Stimulated activated CD8-positive, alpha-beta memory T cell treated with anti-CD3 and anti-CD28 coated beads, Interleukin-2, amount 100 ng/mL, for 48 hours (primary cell): ENCODE results near the gene SPESP1.
A peak's percentile ranks its signal among the peaks of the same experiment; 100 is the strongest.

ENCODE experiments used
- DNase-seq, 2 donors: peaks; one replicate each; pipeline ENCODE4 v3.0.0-alpha.2; 2020; ENCODE audit warnings: low read depth in 2 of 2

The SPESP1 gene

GRCh38 chr15:68930268-68931022, at the start of gene SPESP1:
SPESP1 (plus strand) TSS chr15:68930525; CDS start chr15:68930654, 129 bp downstream.
- peak; percentile 9 to 30 for DNase-seq

- DNase-seq, result no peak
These were observed 45.3 kb upstream of the SPESP1 start for GRCh38 chr15:68885070-68885469.

GRCh38 chr15:68887120-68887519, 43.2 kb upstream of the SPESP1 start:
- DNase-seq, result no peak

GRCh38 chr15:68887819-68888218, 42.5 kb upstream of the SPESP1 start:
- DNase-seq, result no peak

- no peak for DNase-seq
These were observed 41.9 kb upstream of the SPESP1 start for GRCh38 chr15:68888419-68888818.

DNA sequence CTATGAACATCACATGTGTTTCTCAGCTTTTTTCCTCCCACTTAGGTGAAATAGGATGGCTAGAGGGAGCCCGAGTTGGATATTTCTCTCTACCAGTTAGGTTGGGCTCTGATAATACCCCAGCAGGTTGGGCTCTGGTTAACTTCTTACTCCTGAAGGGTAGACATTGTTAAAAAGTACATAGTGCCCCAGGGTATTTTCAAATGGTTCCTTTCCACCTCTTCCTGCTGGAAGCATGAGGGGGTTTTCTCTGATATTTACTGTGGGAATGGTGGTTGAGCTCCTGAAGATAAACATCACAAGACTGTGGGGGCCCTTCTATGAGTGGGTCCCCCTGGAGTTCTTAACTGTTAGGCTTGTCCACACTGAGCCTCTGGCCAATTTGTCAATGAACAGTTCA, 36.1 kb upstream of the SPESP1 start:
- no peak for DNase-seq

- DNase-seq, result no peak
These were observed 34.1 kb upstream of the SPESP1 start for GRCh38 chr15:68896178-68896577.

GRCh38 chr15:68897016-68897415, 33.3 kb upstream of the SPESP1 start:
- DNase-seq, result no peak

- DNase-seq, result no peak
These were observed 30.3 kb upstream of the SPESP1 start for GRCh38 chr15:68900027-68900426.

- DNase-seq, result no peak
These were observed 22.9 kb upstream of the SPESP1 start for GRCh38 chr15:68907396-68907923.

GRCh38 chr15:68909601-68910100, 20.7 kb upstream of the SPESP1 start:
- no peak for DNase-seq

DNA sequence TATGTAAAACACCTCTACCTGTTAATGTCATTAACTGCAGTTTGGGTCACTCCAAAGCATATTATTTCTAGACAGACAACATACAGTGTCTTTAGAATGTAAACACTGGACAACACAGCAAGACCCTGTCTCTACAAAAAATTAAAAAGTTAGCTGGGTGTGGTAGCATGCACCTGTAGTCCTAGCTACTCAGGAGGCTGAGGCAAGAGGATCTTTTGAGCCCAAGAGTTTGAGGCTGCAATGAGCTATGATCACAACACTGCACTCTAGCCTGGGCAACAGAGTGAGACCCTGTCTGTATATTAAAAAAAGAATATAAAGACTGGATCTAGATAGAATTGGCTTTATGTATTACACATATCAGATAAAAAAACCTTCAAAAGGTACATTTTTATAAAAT, 20.0 kb upstream of the SPESP1 start:
- DNase-seq, result no peak

DNA sequence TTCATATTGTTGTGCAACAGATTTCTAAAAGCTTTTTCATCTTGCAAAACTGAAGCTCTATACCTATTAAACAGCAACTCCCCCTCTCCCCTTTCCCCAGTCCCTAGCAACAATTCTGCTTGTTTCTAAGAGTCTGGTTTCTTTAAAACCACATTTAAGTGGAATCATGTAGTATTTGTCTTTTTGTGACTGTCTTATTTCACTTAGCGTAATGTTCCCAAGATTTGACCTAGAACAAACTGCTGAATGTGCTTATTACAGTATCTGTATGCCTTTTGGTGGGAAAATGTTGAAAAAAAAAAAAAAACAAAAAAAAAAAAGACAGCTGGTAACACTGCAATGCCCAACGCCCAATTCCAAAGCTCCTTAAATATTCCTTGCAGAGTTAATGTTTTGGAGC, 19.5 kb upstream of the SPESP1 start:
- no peak for DNase-seq

GRCh38 chr15:68921926-68922325, 8.4 kb upstream of the SPESP1 start:
- no peak for DNase-seq

DNA sequence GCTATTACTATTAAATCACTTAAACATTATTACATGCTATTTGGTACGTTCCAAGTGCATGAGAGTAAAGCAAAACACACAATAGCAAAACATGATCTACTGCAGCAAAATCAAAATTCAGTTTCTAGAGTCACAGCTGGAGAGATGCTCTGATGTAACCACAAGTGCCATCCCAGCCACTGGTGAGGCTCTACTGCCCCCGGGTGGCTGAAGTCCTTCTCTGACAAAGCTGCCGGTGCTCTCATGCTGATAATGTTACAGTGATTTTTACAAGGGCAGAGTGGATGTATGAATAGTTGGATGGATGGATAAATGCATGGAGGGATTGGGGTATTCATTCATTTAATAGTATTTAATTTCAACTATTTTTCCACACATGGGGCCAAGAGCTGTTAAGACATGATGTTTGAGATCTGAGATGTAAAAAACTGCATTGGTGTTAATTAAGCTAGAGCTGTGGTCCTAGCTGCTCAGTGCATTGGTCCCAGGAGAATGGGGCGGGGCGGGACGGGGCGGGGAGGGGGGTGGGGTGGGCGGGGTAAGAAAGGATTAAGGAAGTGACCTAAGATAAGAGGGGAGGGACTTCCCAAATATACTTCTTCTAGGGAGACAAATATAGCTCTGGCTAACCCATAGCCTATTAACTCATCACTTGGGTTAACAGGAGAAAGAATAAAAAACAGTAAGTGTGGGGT, 5.3 kb upstream of the SPESP1 start:
- peak; percentile 42 to 58 for DNase-seq

DNA sequence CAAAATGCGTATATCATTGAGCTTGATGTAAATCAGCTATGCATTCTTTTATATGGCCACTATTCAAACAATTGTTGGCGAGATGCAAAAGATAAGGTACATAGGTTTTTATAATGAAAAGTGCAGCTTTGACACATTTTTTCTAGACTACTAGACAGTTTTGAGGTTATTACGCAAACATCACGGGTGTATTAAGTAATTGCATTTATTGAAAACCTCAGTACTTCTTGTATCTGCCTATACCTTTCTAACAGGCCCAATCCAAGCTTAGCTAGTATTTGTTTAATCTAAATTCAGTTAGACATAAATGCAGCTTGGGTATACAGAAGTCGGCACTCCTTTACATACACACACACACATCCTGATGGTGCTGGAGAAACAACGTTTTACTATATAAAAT, 2.7 kb downstream of the SPESP1 start:
- no peak for DNase-seq

DNA sequence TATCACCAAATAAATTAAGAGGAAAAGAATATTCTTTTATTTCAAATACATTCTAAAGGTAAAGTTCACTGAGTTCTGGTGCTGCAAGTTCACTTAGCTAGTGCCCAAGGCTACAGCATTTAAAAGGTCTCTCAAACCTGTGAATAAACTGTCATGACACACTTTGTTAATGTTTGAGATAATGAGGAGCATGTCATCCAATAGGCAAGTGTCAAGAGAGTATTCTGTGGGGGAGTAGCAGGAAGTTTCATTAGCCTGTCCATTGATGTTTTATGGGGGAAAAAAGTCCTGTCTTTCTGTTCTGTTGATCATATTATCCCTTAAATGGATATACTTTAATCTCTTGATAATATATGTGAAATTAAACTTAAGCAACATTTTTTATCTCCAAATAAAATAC, 4.0 kb downstream of the SPESP1 start:
- no peak for DNase-seq

GRCh38 chr15:68935400-68935937, 5.1 kb downstream of the SPESP1 start:
- no peak for DNase-seq

DNA sequence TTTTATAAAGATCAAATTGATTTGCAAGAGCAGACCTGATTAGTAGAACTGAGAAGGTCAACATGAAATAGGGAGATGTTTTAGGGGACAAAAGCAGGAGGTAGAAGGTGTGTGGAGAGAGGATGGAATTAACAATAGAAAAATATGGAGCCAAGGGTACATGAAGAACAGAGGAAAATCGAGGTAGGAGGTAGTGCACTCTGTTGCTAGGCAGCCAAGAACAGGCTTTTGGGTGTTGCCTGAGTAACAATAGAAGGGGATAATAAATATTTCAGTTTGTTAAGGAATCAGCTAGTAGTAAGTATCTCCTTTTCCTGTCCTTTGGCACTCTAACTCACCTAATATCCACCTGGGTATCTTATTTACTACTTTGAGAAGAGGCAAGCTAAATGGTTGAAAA, 9.2 kb downstream of the SPESP1 start:
- no peak for DNase-seq

GRCh38 chr15:68951813-68952212, 21.5 kb downstream of the SPESP1 start:
- DNase-seq, result no peak

GRCh38 chr15:68957696-68958095, 27.4 kb downstream of the SPESP1 start:
- DNase-seq, result no peak

GRCh38 chr15:68958597-68958996, 28.3 kb downstream of the SPESP1 start:
- no peak for DNase-seq

GRCh38 chr15:68962465-68962864, 32.1 kb downstream of the SPESP1 start:
- no peak for DNase-seq
